GM18909 (cell line): Measurements from ENCODE around the gene FAM13A.
"Not testable (repeated sequence)": the region's sequence is repeated elsewhere in the genome, so short reads cannot be mapped to it uniquely, and the experiment has no call there.

Experiments
- ATAC-seq: cut with Tn5 transposase; IDR thresholded peaks from one replicate; pipeline ENCODE4 v1.9.1; 2021; ENCODE audit warnings: mild to moderate bottlenecking; ENCODE audit not compliant: unreplicated experiment, poor library complexity

The FAM13A gene

GRCh38 chr4:88965053-88965452, 91.9 kb downstream of the FAM13A start:
- ATAC-seq = no peak

GRCh38 chr4:88964450-88964849, 92.5 kb downstream of the FAM13A start:
- peak; percentile 44 for ATAC-seq

GRCh38 chr4:88963817-88964216, 93.2 kb downstream of the FAM13A start:
- ATAC-seq = peak; percentile 23

GRCh38 chr4:88962396-88962795, 94.6 kb downstream of the FAM13A start:
- ATAC-seq = no peak

GRCh38 chr4:88960576-88960975, 96.4 kb downstream of the FAM13A start:
- no peak for ATAC-seq

GRCh38 chr4:88958080-88958479, 98.9 kb downstream of the FAM13A start:
- ATAC-seq = no peak

- no peak for ATAC-seq
Observed at GRCh38 chr4:88957570-88957969, 99.4 kb downstream of the FAM13A start.

- ATAC-seq = no peak
Observed at GRCh38 chr4:88955580-88956380, 101.2 kb downstream of the FAM13A start.

GRCh38 chr4:88953400-88953799, 103.6 kb downstream of the FAM13A start:
- peak; percentile 77 for ATAC-seq

GRCh38 chr4:88952081-88952480, 104.9 kb downstream of the FAM13A start:
- no peak for ATAC-seq

- ATAC-seq = no peak
Observed at GRCh38 chr4:88949605-88950004, 107.4 kb downstream of the FAM13A start.

- ATAC-seq = no peak
Observed at GRCh38 chr4:88940506-88940905, 116.5 kb downstream of the FAM13A start.

GRCh38 chr4:88939697-88940096, 117.3 kb downstream of the FAM13A start:
- no peak for ATAC-seq

GRCh38 chr4:88938138-88938537, 118.8 kb downstream of the FAM13A start:
- ATAC-seq = no peak

GRCh38 chr4:88937081-88937480, 119.9 kb downstream of the FAM13A start:
- no peak for ATAC-seq

- no peak for ATAC-seq
Observed at GRCh38 chr4:88933414-88934160, 123.4 kb downstream of the FAM13A start.

- ATAC-seq = no peak
Observed at GRCh38 chr4:88928852-88929251, 128.1 kb downstream of the FAM13A start.

GRCh38 chr4:88927420-88927819, 129.6 kb downstream of the FAM13A start:
- ATAC-seq = no peak

- ATAC-seq = no peak
Observed at GRCh38 chr4:88919056-88919455, 137.9 kb downstream of the FAM13A start.

GRCh38 chr4:88913181-88913580, 143.8 kb downstream of the FAM13A start:
- not testable (repeated sequence) for ATAC-seq
